ENCODE measurements around the gene HCK. TPM values are rescaled to one million over a fixed set of nuclear protein-coding genes. Genes with fewer than 3 reads are reported as not detected.

HCK gene
- total RNA-seq, 1 donor from 2014 or later, result not detected

Other genes starting within 250 kb of the HCK start
- 0.50 and 1.0 TPM in 2 replicates for gene MYLK2, start 232.9 kb upstream of the HCK start, total RNA-seq
- not detected in 2 replicates for gene FOXS1, start 206.6 kb upstream of the HCK start, total RNA-seq
- not detected in 2 replicates for gene DUSP15, start 181.7 kb upstream of the HCK start, total RNA-seq
- not detected in 2 replicates for gene TTLL9, start 181.6 kb upstream of the HCK start, total RNA-seq
- 13.4 and 15.4 TPM in 2 replicates for gene PDRG1, start 100.2 kb upstream of the HCK start, total RNA-seq
- 0.05 TPM in 2 replicates for gene XKR7, start 84.1 kb upstream of the HCK start, total RNA-seq
- gene CCM2L, start 41.8 kb upstream of the HCK start, total RNA-seq, result not detected in 2 replicates
- gene TM9SF4, start 57.5 kb downstream of the HCK start, total RNA-seq, result 37.0 and 37.4 TPM in 2 replicates
- gene PLAGL2, start 155.5 kb downstream of the HCK start, total RNA-seq, result 30.3 and 30.9 TPM in 2 replicates
- 28.8 and 30.0 TPM in 2 replicates for gene POFUT1, start 155.6 kb downstream of the HCK start, total RNA-seq
- gene KIF3B, start 225.4 kb downstream of the HCK start, total RNA-seq, result 16.8 and 16.9 TPM in 2 replicates

Measured in T-helper 2 cell treated with Interferon-gamma antibody and Interleukin-4, amounts not matched to agents 100 ng/mL and 5 ng/mL, for 36 hours (primary cell).